ENCODE measurements around the gene MPIG6B.

MPIG6B gene

DNA sequence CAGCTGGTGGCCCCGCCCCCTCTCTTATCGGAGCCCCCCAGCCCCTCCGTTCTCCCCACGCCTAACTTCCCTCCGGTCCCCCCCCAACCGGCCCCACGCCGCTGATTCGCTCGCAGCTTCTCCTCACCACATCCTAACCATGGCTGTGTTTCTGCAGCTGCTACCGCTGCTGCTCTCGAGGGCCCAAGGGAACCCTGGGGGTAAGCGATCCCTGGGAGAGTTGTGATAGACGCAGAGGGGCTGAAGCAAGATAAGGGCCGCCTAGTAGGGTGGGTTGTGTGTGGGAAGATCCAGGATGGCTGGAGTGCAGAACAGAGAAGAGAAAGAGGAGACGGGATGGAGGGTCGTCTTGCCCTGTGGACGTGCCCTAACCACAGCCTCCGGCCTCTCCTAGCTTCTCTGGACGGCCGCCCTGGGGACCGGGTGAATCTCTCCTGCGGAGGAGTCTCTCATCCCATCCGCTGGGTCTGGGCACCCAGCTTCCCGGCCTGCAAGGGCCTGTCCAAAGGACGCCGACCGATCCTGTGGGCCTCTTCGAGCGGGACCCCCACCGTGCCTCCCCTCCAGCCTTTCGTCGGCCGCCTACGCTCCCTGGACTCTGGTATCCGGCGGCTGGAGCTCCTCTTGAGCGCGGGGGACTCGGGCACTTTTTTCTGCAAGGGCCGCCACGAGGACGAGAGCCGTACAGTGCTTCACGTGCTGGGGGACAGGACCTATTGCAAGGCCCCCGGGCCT is at the start of gene MPIG6B:
Gene MPIG6B (plus strand): TSS at position 129 of the 735 bp plus-strand sequence. CDS start 11 bp downstream, at position 140.
- DNase-seq (ENCODE audit: low read depth), result no peak

DNA sequence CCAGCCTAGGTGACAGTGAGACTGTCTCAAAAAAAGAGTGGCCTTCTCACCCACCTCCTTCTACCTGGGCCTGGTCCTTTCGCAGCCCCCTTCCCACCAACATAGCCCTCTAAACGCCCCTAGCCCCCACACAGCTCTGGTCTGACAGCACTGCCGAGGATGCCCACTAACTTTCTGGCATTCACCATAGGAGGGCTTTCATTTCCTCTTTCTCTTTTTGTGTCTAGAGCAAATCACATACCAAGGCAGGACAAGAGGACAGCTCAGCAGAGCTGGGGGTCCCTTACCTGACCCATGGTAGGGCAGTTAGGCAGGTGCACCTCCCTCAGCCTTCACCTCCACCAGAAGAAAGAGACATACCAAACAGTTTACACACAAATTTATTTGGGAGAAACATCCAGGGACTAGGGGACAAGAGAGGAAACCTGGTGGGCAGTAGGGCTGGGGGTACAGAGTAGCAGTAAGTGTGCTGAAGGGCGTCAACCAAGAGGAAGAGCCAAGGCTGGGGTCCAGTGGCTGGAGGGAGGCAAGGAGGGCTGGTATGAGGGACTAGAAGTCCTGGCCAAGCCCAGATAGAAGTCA is 46.8 kb upstream of the MPIG6B start:
- DNase-seq (ENCODE audit: low read depth), result no peak

DNA sequence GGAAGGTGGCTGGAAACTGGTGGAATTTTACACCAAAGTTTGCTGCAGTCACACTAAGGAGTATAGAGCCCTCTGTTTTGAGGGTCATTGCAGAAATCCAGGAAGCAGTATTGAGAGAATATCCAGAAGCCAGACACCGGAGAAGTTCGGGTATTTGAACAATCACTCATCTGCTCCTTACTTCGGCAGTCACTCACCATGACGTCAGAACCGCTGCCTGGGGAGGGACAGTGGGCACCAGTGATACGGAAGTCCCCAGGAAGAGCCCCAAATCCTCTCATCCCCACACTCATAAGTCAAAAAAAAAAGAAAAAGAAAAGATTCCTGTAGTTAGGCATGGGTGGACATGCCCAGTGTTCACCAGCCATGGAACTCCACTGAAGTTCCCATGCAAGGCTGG is 46.3 kb upstream of the MPIG6B start:
- DNase-seq (ENCODE audit: low read depth), result no peak

- no peak for DNase-seq (ENCODE audit: low read depth)
These were observed 45.2 kb upstream of the MPIG6B start for GRCh38 chr6:31677955-31678354.

- peak; percentile 95 for DNase-seq (ENCODE audit: low read depth)
These were observed 42.7 kb upstream of the MPIG6B start, which contains the start of gene LY6G5C for GRCh38 chr6:31680226-31681134. Gene LY6G5C (minus strand): TSS chr6:31681067. CDS start chr6:31680373, 694 bp downstream.

- peak; percentile 31 for DNase-seq (ENCODE audit: low read depth)
These were observed 42.0 kb upstream of the MPIG6B start for GRCh38 chr6:31681135-31681671.

DNA sequence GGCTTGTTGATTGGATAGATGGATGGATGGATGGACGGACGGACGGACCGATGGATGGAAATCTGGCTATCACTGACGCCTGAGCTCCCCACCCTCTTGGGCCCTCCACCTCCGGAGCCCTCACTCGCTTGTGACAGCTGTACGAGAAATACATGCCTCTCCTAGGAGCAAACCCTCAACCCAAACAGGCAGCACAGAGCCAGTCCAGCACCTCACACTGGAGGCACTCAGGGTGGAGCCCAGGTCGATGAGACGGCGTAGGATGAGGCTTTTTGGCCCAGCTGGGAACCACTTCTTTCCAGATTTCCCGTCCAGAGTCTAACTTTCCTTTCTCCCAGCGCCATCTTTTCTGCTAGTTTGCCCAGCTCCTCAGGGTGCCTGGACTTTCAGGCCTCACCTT is 39.6 kb upstream of the MPIG6B start:
- DNase-seq (ENCODE audit: low read depth), result no peak

DNA sequence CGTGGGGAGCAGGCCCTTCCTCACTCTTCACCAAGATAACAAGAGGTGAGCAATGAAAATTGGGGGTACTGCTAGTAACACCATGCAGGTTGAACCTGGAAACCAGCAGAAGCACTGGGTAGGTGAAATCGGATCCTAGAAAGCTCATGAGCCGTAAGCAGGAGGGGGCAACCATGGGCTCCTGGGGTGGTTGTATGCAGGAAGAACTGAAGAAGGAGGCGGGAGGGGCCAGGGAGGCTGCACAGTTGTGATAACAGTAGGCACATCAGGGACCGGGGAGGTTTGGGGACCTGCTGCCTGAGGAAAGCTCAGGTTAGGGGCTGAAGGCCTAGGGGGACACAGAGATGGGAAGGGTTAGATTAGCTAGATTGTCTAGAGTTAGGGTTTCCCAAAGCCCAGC is 36.7 kb upstream of the MPIG6B start:
- DNase-seq (ENCODE audit: low read depth), result no peak

GRCh38 chr6:31687321-31687720 is 35.9 kb upstream of the MPIG6B start:
- DNase-seq (ENCODE audit: low read depth), result no peak

- DNase-seq (ENCODE audit: low read depth), result no peak
These were observed 35.1 kb upstream of the MPIG6B start for GRCh38 chr6:31687860-31688693.

DNA sequence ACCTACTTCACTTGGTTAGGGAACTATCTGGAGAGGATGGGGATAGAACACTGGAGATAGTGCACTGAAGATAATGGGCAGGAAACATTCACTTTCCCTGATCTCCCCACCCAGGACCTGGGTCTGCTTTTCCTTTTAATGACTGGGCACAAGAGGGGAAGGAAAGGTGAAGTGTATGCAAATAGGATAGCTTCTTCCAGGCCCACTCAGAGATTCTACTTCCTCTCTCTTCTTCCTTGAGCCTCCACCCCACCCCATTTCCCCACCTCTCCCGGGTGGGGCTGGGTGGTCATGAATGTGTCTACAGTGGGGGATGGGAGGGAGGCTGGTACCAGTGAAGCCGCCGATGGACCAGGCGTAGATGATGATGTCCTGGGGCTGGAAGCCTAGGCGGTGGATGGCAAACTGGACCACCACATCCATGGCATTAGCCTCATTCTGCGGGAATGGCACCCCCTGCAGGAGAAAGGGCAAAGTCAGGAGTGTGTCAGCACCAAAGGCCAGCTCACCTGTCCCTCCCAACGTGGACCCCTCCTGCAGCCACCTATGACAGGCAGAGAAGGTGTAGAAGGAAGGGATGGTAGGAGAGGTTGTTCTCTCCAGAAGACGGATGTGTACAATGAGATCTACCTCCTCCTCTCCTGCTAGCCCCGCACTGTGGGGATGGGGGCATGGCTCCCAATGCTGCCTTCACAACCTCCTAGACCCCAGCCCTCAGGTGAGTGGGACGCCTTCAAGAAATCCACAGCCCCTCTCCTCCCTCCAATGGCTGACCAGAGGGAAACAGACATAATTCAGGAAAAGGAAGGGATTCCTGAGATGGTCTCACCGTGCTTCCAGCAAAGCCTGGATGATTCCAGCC is 33.7 kb upstream of the MPIG6B start:
- DNase-seq (ENCODE audit: low read depth), result no peak

DNA sequence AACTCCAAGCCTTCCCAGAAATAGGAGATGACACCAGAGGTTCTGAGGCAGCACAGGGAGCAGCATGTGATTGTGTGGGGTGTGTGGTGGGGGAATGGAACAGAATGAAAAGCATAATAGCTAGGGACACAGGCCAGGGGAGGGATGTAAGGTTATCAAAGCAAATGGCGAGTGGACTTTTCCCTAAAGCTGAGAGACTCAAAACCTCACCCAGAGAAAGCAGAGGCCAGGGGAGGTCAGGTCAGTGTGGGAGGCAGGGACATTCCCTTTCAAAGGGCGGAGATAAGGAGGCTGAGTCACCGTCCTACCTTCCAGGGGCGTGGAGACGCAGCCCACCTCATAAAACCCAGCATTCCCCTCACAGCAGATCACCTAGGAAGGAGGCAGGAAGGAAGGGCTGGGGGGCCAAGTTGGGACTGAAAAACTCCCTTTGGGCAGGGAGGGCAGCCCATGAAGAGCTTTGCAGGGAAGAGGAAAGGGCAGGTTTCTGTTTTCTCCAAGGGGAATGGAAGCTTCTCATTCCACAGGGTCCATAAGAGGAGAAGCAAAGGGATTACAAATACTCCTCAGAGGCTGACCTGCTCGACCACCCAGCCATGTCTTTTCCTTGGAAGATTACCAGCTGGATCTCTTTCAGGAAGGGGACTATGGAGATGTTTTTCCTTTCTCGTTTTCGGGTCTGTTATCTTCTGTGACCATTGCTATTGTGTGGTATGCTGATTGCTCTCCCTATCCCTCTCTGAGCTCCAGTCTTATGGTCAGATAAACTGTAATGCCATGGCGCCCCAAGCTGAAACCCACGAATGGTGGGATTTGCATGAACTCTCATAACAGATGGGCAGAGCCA is 32.7 kb upstream of the MPIG6B start:
- DNase-seq (ENCODE audit: low read depth), result no peak

GRCh38 chr6:31691078-31691463 is 32.1 kb upstream of the MPIG6B start:
- DNase-seq (ENCODE audit: low read depth), result no peak

GRCh38 chr6:31691564-31692108 is 31.5 kb upstream of the MPIG6B start:
- no peak for DNase-seq (ENCODE audit: low read depth)

DNA sequence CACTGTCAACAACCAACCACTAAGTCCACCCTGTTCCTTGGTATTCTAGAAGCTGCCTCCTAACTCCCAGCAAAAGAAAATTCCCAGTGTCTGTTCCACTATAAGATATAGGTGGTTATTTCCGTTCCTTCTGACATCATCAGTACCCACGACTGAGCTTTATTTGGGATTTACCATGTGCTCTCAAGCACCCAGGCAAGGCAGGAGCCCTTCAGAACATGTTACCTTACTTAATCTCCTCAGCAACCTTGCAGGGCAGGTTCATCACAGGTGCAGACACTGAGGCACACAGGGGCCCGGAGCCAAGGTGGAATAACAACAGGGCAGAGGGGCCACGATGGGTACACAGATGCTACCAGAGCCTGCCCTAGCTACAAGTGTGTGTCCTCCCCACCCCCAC is 30.8 kb upstream of the MPIG6B start:
- no peak for DNase-seq (ENCODE audit: low read depth)

DNA sequence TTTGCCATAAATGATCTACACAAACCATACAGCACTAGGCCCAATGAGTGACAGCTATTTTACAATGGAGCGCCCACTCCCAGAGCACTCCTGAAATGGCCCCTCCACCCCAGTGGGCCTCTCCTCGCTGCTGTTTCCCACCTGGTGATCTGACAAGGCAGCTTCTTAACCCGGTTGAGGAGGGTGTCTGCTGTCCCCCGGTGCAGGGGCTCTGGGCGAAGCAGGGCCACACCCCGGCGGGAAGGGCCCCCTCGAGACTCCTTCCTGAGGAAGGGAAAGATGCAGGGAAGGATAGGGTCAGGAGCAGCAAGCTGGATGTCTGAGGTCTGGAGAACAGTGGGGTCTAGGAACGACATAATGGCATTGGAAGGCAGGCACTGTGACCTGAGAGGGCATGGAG is 30.3 kb upstream of the MPIG6B start:
- no peak for DNase-seq (ENCODE audit: low read depth)

- DNase-seq (ENCODE audit: low read depth), result no peak
These were observed 29.6 kb upstream of the MPIG6B start for GRCh38 chr6:31693535-31693934.

- no peak for DNase-seq (ENCODE audit: low read depth)
These were observed 25.6 kb upstream of the MPIG6B start for GRCh38 chr6:31697555-31697954.

GRCh38 chr6:31700740-31701401 is 22.3 kb upstream of the MPIG6B start:
- no peak for DNase-seq (ENCODE audit: low read depth)

Measured in fibroblast of gingiva (primary cell).